ENCODE measurements around the gene HLA-A. TPM values are rescaled to one million over a fixed set of nuclear protein-coding genes. Genes with fewer than 3 reads are reported as not detected.

The HLA-A gene
- polyA plus RNA-seq, 1 donor (not counting 4 experiments of a cell fraction or from before 2014, with no cell fraction given): 401 TPM

DNA sequence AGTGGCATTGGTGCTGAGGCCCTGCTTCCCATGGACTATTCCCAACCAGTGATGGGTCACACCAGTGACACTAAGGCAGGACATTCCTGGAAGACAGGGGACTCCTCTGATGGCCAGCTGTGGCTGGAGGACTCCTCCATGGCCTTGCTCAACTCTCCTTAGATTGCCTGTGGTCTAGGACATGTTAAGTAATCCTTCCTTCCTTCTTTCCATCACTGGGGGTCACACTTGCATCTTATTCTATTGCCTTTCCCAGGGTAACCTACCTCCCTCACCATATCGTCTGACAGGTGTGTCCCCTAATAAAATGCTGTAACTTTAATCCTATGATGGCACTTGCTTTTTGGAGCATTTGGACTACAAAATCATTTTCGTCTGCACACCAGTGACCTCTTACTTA is 24.5 kb upstream of the HLA-A start:
- H3K9ac ChIP-seq (ENCODE audit: control insufficient read depth, extremely low read depth, insufficient read depth, low read length): no peak overlapping the region
- H3K4me3 ChIP-seq (ENCODE audit: control insufficient read depth in 2 of 3, extremely low read depth in 1 of 3, insufficient read depth in 2 of 3, low read depth in 1 of 3, low read length in 3 of 3): no peak overlapping the region
- DNase-seq (ENCODE audit: low read depth, low spot score) (no peak), FAIRE-seq (no peak)
- H3K27me3 ChIP-seq (ENCODE audit: control insufficient read depth, extremely low read depth, insufficient read depth, low read length): peaks cover 5% of the 10 kb centered on the region
- no peaks in the 10 kb centered on the region for H3K4me1 ChIP-seq (ENCODE audit: control insufficient read depth, extremely low read depth, insufficient read depth, low read length)
- H4K20me1 ChIP-seq (ENCODE audit: control insufficient read depth, extremely low read depth, insufficient read depth, low read length): no peaks in the 10 kb centered on the region
- H2AFZ ChIP-seq (ENCODE audit: control insufficient read depth, low read length): no peak overlapping the region
- no peaks in the 10 kb centered on the region for H3K36me3 ChIP-seq (ENCODE audit: control insufficient read depth in 2 of 2, extremely low read depth in 1 of 2, insufficient read depth in 2 of 2, low read length in 2 of 2)
- no peaks in the 10 kb centered on the region for H3K9me3 ChIP-seq (ENCODE audit: control insufficient read depth, low read depth, low read length)
- H3K4me2 ChIP-seq (ENCODE audit: control insufficient read depth, extremely low read depth, insufficient read depth, low read depth, low read length): no peak overlapping the region
- no peaks in the 10 kb centered on the region for H3K79me2 ChIP-seq (ENCODE audit: control insufficient read depth, insufficient read depth, low read length)
- H3K9me1 ChIP-seq (ENCODE audit: control insufficient read depth, extremely low read depth, insufficient read depth, low read length): no peaks in the 10 kb centered on the region
- no peak overlapping the region for H3K27ac ChIP-seq (ENCODE audit: control insufficient read depth, insufficient read depth, low read length)
- no peak for TF ChIP-seq EZH2 (IDR thresholded peaks at IDR 0.05; ENCODE audit: low read length)
- TF ChIP-seq, protein P1, sequence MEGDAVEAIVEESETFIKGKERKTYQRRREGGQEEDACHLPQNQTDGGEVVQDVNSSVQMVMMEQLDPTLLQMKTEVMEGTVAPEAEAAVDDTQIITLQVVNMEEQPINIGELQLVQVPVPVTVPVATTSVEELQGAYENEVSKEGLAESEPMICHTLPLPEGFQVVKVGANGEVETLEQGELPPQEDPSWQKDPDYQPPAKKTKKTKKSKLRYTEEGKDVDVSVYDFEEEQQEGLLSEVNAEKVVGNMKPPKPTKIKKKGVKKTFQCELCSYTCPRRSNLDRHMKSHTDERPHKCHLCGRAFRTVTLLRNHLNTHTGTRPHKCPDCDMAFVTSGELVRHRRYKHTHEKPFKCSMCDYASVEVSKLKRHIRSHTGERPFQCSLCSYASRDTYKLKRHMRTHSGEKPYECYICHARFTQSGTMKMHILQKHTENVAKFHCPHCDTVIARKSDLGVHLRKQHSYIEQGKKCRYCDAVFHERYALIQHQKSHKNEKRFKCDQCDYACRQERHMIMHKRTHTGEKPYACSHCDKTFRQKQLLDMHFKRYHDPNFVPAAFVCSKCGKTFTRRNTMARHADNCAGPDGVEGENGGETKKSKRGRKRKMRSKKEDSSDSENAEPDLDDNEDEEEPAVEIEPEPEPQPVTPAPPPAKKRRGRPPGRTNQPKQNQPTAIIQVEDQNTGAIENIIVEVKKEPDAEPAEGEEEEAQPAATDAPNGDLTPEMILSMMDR (optimal IDR thresholded peaks at IDR 0.05 in 1 of 3, IDR thresholded peaks at IDR 0.05 in 1 of 3, conservative IDR thresholded peaks at IDR 0.05 in 1 of 3; ENCODE audit: extremely low read depth in 1 of 3, insufficient read depth in 2 of 3, low read length in 3 of 3): no peak
- dilution Hi-C loops (cut with MboI; ENCODE audit: extremely low pct_ligation_motif_present, low sequenced_read_pairs): no loop called here

DNA sequence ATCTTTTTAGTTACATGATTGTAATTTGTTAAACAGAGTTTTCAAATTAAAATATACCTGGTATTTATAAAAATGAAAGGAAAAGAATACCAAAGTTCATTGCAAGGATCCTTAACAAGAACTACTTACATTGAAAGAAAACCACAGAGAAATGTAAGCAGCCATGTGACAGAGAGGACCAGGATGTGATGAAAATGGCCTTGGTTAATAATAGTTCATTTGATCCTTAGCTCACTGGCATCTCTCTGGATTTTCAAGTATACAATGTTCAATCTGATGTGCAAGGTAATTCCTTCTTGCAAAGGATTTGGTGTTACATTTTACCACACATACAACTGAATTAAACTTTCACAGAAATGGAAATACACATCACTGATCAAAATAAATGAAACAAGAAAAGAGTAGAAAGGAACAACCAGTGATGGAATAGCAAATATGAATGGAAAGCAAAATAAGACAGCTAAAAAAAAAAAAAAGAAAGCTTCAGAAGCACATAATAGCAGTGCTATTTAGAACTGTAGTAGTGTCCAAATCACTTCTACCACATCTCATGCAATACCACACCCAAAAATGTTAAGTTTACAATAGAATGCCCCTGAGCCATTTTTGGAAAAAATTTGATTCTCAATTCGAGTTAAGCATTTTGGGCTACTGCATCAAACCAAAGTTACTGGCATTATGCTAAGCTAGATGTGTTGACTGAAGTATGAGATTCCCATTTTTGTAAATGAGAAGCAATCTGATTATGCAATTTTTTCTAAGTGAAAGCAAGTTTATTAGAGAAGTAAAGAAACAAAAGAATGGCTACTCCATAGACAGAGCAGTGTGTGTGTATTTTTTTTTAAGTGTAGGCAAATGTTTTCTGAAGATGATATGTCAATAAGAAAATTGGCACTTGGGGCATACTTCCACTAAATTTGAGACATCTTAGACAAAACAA is 22.6 kb upstream of the HLA-A start:
- Histone ChIP-seq H3K4me1 (ENCODE audit: control insufficient read depth, extremely low read depth, insufficient read depth, low read length) (peaks cover 5% of the 10 kb centered on the region), H3K4me2 (ENCODE audit: control insufficient read depth, extremely low read depth, insufficient read depth, low read depth, low read length) (no peak overlapping the region), H3K27ac (ENCODE audit: control insufficient read depth, insufficient read depth, low read length) (no peak overlapping the region), H3K9me1 (ENCODE audit: control insufficient read depth, extremely low read depth, insufficient read depth, low read length) (no peaks in the 10 kb centered on the region), H4K20me1 (ENCODE audit: control insufficient read depth, extremely low read depth, insufficient read depth, low read length) (no peaks in the 10 kb centered on the region), H3K27me3 (ENCODE audit: control insufficient read depth, extremely low read depth, insufficient read depth, low read length) (no peaks in the 10 kb centered on the region), H2AFZ (ENCODE audit: control insufficient read depth, low read length) (no peak overlapping the region), H3K9ac (ENCODE audit: control insufficient read depth, extremely low read depth, insufficient read depth, low read length) (no peak overlapping the region), H3K4me3 (ENCODE audit: control insufficient read depth in 2 of 3, extremely low read depth in 1 of 3, insufficient read depth in 2 of 3, low read depth in 1 of 3, low read length in 3 of 3) (no peak overlapping the region), H3K79me2 (ENCODE audit: control insufficient read depth, insufficient read depth, low read length) (no peaks in the 10 kb centered on the region), H3K9me3 (ENCODE audit: control insufficient read depth, low read depth, low read length) (no peaks in the 10 kb centered on the region), H3K36me3 (ENCODE audit: control insufficient read depth in 2 of 2, extremely low read depth in 1 of 2, insufficient read depth in 2 of 2, low read length in 2 of 2) (no peaks in the 10 kb centered on the region)
- DNase-seq (ENCODE audit: low read depth, low spot score) (no peak), FAIRE-seq (no peak)
- TF ChIP-seq EZH2 (IDR thresholded peaks at IDR 0.05; ENCODE audit: low read length): no peak
- TF ChIP-seq, protein P1 (optimal IDR thresholded peaks at IDR 0.05 in 1 of 3, IDR thresholded peaks at IDR 0.05 in 1 of 3, conservative IDR thresholded peaks at IDR 0.05 in 1 of 3; ENCODE audit: extremely low read depth in 1 of 3, insufficient read depth in 2 of 3, low read length in 3 of 3): no peak
- dilution Hi-C loops (cut with MboI; ENCODE audit: extremely low pct_ligation_motif_present, low sequenced_read_pairs): no loop called here

All from keratinocyte (primary cell).